GM23248 (cell line): ENCODE results near the gene PROM2.

Experiments used
- EZH2 ChIP-seq: fragments of 200-600 bp; sonication (generic); IDR thresholded peaks from 2 replicates; pipeline ENCODE4 v1.6.1; 2018; ENCODE audit warnings: antibody characterized with exemption, mild to moderate bottlenecking; ENCODE audit not compliant: insufficient read depth, poor library complexity, severe bottlenecking
- EZH2phosphoT487 ChIP-seq: fragments of 200-600 bp; sonication (generic); IDR thresholded peaks from 2 replicates; pipeline ENCODE4 v1.6.1; 2018; ENCODE audit warnings: antibody characterized with exemption, moderate library complexity, mild to moderate bottlenecking, low read depth; ENCODE audit not compliant: insufficient read depth

DNA sequence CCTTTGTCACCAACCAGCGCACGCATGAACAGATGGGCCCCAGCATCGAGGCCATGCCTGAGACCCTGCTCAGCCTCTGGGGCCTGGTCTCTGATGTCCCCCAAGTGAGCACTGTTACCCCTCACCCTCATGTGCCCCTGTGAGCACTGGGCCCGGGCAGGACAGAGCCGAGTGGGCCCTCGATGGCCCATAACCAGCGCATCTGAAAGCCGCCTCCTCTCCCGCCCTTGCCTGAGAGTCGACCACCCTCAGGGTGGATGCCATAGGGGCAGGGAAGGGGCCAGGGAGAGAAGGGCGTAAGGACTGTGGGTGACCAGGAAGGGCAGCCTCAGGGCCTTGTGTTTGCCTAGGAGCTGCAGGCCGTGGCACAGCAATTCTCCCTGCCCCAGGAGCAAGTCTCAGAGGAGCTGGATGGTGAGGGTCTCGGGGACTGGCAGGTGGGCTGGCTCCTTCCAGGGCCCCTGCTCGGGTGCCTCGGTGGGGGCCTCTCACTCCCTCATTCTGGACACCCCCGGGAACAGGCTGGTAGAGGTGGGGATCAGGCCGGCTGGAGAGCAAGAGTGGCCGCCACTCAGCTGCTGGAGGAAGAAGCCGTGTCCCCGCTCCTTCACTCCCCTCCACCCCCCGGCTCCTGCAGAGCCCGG is 2.1 kb downstream of the PROM2 start:
- TF ChIP-seq EZH2phosphoT487: no peak
- TF ChIP-seq EZH2: no peak
